Spinal cord (tissue), 10 donors: Measurements from ENCODE around the gene TBC1D21. TPM values are rescaled to one million over a fixed set of nuclear protein-coding genes. Genes with fewer than 3 reads are reported as not detected.

Source experiments
- DNase-seq, 6 donors: peaks; one replicate each; pipeline versions ENCODE4 v3.0.0 to v3.0.0-alpha.2; 2013 to 2015; ENCODE audit warnings: low spot score in 6 of 6, low read depth in 4 of 6
- H3K27ac ChIP-seq: one replicate; pipeline ENCODE4 v1.5.1; 2013; ENCODE audit warnings: low read depth, low read length, control low read depth
- H3K27me3 ChIP-seq: one replicate; pipeline ENCODE4 v1.6.1; 2013; ENCODE audit warnings: low read length; ENCODE audit not compliant: control insufficient read depth, insufficient read depth
- H3K36me3 ChIP-seq: one replicate; pipeline ENCODE4 v1.6.1; 2013; ENCODE audit warnings: low read length; ENCODE audit not compliant: control insufficient read depth, insufficient read depth
- H3K4me1 ChIP-seq: one replicate; pipeline ENCODE4 v1.6.1; 2013; ENCODE audit warnings: low read length; ENCODE audit not compliant: control insufficient read depth, insufficient read depth
- H3K4me3 ChIP-seq: one replicate; pipeline ENCODE4 v1.5.1; 2013; ENCODE audit warnings: low read depth, low read length, control low read depth
- H3K9me3 ChIP-seq: one replicate; pipeline ENCODE4 v1.6.1; 2013; ENCODE audit warnings: low read length; ENCODE audit not compliant: control insufficient read depth, insufficient read depth
- WGBS: methylation state at CpG from one replicate; pipeline ENCODE4 v1.1.5; 2013; ENCODE audit warnings: missing lambda C conversion rate; ENCODE audit not compliant: insufficient coverage; 5-methylcytosine and 5-hydroxymethylcytosine counted together
- polyA plus RNA-seq, 2 donors: library from polyadenylated mRNA; unstranded; fragments of 120-200 nt; gene quantifications; one replicate each; pipeline ENCODE4 v1.2.1, GENCODE V29; 2013; ENCODE audit not compliant: insufficient read length in 2 of 2
- total RNA-seq, 2 donors: library from RNA; depleted of rRNA in 1 of 2; stranded (reverse); fragments of 120-200 nt in 1 of 2; fragments of >200 nt in 1 of 2; gene quantifications; one replicate each; pipeline versions ENCODE4 v1.2.3 to v1.2.4, GENCODE V29; 2013 to 2014
- donor health status: healthy.

Gene TBC1D21
- total and polyA plus RNA-seq, 4 donors = not detected

DNA sequence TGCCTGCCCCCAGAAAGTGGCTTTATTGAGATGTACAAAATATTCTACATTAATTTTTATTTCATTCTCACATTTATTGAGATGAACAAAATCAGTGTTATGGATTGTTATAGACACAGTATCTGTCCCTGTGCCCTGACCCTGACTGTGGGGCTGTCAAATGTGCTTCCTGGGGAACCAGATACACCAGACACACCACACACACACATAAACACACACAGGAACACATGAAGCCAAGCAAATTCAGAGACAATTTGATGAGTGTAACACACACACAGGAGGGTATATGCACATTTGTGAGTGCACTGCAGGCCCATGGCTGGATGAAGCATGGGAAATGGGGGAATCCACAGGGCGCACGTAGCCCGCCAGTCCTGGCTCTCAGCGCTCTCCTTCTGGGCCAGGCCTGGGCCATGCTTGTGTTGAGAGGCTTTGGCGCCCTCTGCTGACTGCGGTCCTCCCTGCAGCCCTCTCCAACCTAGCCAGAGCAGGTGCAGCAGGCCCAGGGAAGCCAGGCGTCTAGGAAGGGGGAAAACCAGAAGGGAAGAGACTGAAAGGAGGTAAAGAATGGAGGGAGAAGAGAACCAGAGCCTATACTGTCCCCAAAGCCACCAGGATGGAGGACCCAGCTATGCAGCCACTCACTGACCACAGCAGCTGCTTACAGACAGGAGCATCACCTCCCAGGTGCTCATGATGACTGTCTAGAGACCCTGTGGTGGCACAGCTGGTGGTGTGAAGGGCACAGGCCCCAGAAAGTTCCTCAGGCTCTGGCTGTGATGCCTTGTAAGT, 34.9 kb downstream of the TBC1D21 start:
- Histone ChIP-seq H3K36me3 (no peaks in the 10 kb centered on the region), H3K27ac (no peak overlapping the region), H3K9me3 (peaks cover 1% of the 10 kb centered on the region), H3K4me1 (peaks cover 15% of the 10 kb centered on the region), H3K4me3 (no peak overlapping the region), H3K27me3 (peaks cover 3% of the 10 kb centered on the region)
- peak; percentile 68 to 96 (median 76) for DNase-seq
- 0% methylated on average over 4 of the region's 7 CpGs for WGBS

DNA sequence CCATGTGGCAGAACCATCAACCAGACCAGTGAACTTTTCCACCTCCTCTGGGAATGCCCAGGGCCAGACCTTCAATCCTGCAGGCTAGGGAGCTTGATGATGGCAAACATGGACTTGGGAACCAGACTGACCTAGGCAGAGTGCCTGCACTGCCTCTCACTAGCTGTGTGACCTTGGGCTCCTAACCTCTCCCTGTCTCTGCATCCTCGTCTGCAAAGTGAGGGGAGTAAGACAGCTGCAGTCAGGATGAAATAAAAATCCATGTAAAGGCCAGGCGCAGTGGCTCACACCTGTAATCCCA, 35.4 kb downstream of the TBC1D21 start:
- Histone ChIP-seq H3K4me1 (peaks cover 15% of the 10 kb centered on the region), H3K9me3 (peaks cover 1% of the 10 kb centered on the region), H3K27me3 (peaks cover 3% of the 10 kb centered on the region), H3K36me3 (no peaks in the 10 kb centered on the region), H3K4me3 (no peak overlapping the region), H3K27ac (no peak overlapping the region)
- WGBS = 92% methylated on average over 2 of the region's 2 CpGs
- DNase-seq = no peak

DNA sequence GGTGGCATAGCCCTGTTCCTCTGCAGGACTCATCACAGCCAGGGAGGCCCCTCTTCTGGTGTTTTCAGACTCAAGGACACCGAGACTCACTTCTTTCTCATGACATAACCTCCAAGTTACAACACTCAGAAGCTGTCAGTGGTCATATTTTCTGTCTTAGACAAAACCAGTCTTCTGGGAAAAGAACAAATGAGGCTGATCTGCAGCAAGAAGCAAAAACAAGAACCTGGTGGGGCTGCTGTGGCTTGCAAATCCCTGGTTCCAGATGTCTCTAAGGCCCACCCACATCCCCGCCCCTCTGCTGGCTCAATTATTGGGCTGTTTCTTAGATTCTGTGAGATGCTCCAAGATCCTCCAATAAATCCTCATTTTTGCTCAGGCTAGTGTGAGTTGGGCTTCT, 36.3 kb downstream of the TBC1D21 start:
- H3K4me3 ChIP-seq = no peak overlapping the region
- peaks cover 1% of the 10 kb centered on the region for H3K9me3 ChIP-seq
- H3K36me3 ChIP-seq = no peaks in the 10 kb centered on the region
- no peak for DNase-seq
- peaks cover 15% of the 10 kb centered on the region for H3K4me1 ChIP-seq
- H3K27me3 ChIP-seq = peaks cover 3% of the 10 kb centered on the region
- H3K27ac ChIP-seq = no peak overlapping the region
- WGBS = 89% methylated on average over 1 of the region's 2 CpGs

DNA sequence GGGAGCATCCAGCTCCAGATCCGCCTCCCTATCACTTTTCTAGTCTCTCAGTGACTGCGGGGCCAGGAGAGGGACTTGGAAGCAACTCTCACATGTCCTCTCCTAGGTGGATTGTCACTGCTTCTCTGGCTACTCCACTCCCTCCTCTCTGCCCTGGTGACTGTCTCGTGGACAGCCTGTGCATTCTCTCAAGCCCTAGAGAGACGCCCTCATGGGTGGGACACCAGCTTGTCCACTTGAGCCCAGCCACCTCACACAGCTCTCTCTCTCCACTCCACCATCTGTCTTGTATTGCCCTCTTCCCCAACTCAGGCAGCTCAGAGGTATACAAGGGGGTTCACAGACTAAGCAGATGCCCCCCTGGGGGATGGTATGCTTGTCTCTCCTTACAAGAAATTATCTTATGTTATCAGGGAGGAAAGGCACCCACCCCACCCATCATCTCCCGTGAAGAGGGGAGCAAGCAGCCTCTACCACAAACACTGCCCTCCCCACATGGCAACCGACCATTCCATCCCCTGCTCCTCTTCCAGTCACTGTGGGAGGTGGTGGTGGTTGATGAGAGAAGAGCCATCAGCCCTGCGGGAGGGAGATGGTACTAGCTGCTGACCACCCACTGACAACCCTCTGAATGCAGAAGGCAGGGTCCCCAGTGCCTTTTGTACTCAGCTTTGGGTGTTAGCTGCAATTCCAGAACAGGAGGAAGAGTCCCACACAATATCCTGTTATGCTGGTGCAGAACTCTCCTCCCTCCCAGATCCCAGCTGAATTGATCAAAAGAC, 37.3 kb downstream of the TBC1D21 start:
- H3K36me3 ChIP-seq = no peaks in the 10 kb centered on the region
- DNase-seq = no peak
- 66% methylated on average over 5 of the region's 7 CpGs for WGBS
- peaks cover 15% of the 10 kb centered on the region for H3K4me1 ChIP-seq
- H3K27me3 ChIP-seq = peaks cover 3% of the 10 kb centered on the region
- no peak overlapping the region for H3K4me3 ChIP-seq
- H3K27ac ChIP-seq = no peak overlapping the region
- H3K9me3 ChIP-seq = no peaks in the 10 kb centered on the region

DNA sequence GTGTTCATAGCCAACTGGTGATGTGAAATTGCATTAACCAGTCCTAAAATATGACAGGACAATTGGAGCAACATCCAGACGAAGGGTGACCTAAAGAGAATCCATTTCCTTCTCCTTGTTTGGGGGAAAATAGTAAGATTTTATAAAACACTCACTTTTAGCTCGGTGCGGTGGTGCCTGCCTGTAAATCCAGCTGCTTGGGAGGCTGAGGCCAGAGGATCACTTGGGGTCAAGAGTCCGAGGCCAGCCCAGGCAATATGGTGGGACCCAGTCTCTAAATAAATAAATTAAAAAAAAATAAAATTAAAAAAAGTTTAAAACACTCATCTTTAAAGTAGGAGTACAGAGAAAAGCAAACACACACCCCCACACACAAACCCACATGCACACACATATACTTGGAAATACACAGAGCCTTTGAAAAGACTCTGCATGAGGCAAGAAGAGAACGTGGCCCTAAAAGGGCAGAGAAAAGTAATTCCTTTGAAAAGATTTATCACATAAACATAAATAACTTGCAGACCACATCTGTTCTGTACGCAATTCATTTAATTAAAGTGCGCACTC, 38.7 kb downstream of the TBC1D21 start:
- WGBS = no CpG with 5 or more reads among the region's 7 CpGs
- Histone ChIP-seq H3K4me1 (peaks cover 15% of the 10 kb centered on the region), H3K4me3 (no peak overlapping the region), H3K36me3 (no peaks in the 10 kb centered on the region), H3K27ac (no peak overlapping the region), H3K9me3 (peaks cover 3% of the 10 kb centered on the region), H3K27me3 (peaks cover 3% of the 10 kb centered on the region)
- no peak for DNase-seq

DNA sequence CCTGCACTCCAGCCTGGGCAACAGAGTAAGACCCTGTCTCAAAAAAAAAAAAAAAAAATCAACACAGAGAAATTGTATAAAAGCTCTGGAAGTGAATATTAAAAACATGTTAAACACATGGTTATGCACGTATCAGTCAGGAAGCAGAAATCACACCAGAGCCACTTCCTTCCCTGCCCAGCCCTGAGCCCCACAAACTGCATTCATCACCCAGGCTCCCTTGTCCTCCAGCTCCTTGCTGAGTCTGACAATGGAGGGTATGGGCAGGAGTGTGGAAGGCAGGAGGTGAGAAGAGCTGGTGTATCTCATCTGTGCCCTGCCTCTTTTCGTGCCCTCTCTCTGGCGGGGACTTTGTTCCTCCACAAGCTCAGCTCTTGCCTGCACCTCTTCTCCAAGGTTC, 40.8 kb downstream of the TBC1D21 start:
- Histone ChIP-seq H3K36me3 (no peaks in the 10 kb centered on the region), H3K4me3 (no peak overlapping the region), H3K27ac (no peak overlapping the region), H3K27me3 (peaks cover 3% of the 10 kb centered on the region), H3K9me3 (peaks cover 3% of the 10 kb centered on the region), H3K4me1 (peaks cover 7% of the 10 kb centered on the region)
- DNase-seq = no peak
- 80% methylated on average over 2 of the region's 3 CpGs for WGBS

DNA sequence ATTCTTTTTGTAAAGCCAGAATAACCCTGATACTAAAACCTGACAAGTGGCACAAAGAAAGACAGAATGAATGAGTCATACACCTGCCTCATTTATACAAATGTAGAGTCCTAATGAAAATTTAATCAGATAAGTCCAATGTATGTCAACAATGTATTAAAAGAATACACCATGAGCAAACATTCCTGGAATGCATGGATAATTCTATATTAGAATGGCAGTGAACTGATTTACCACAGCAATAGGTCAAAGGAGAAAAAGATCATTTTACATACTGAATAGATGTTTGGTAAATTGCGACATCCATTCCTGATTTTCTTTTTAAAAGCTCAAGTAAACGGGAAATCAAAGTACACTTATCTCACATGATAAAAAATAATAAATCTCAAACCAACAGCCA, 41.7 kb downstream of the TBC1D21 start:
- peaks cover 3% of the 10 kb centered on the region for H3K27me3 ChIP-seq
- H3K36me3 ChIP-seq = no peaks in the 10 kb centered on the region
- peaks cover 3% of the 10 kb centered on the region for H3K9me3 ChIP-seq
- H3K27ac ChIP-seq = no peak overlapping the region
- no CpG with 5 or more reads among the region's 2 CpGs for WGBS
- no peak for DNase-seq
- peaks cover 7% of the 10 kb centered on the region for H3K4me1 ChIP-seq
- no peak overlapping the region for H3K4me3 ChIP-seq

DNA sequence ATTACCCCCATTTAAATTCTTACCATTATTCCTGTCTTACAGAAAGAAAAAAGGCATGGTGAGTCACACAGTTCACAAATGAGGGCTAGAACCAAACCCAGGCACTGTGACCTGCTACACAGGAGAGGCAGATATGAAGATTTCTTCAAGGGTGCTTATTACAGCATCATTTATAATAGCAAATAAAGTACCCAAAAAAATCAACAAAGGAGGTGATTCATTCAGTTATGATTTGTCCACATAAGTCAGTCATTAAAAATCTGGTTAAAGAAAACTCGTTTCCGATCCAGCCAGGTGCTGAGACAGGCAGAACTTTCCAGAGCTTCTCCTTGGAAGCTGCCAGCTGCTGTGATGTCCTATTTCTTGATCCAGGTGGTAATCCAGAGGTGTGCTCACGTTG, 45.4 kb downstream of the TBC1D21 start:
- Histone ChIP-seq H3K27ac (no peak overlapping the region), H3K27me3 (no peaks in the 10 kb centered on the region), H3K9me3 (peaks cover 3% of the 10 kb centered on the region), H3K4me3 (no peak overlapping the region), H3K36me3 (no peaks in the 10 kb centered on the region), H3K4me1 (peaks cover 18% of the 10 kb centered on the region)
- no peak for DNase-seq
- WGBS = 100% methylated on average over 3 of the region's 3 CpGs

DNA sequence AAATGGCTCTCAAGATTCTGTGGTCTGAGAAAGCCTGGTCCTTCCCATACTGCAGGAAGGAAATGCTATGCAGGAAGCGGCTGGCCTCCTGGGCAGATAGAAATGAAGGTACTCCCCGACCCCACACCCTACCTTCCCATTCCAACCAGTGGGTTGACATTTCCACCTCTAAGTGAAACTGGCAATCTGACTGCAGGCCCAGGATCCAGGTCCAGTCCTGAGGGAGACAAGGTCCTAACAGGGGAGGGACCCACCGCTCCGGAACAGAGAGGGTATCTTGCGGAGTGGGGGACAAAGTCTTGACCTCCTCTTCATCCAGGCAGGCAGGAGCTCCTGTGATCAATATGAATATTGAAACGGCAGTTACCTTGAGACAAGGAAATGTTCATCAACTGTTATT, 46.3 kb downstream of the TBC1D21 start:
- no peak for DNase-seq
- no peaks in the 10 kb centered on the region for H3K27me3 ChIP-seq
- no peak overlapping the region for H3K27ac ChIP-seq
- WGBS = 80% methylated on average over 1 of the region's 6 CpGs
- no peaks in the 10 kb centered on the region for H3K36me3 ChIP-seq
- H3K4me3 ChIP-seq = no peak overlapping the region
- peaks cover 27% of the 10 kb centered on the region for H3K4me1 ChIP-seq
- peaks cover 3% of the 10 kb centered on the region for H3K9me3 ChIP-seq
